Neural progenitor cell (in vitro differentiated cells): ENCODE results near the gene FRMPD4. TPM values are rescaled to one million over a fixed set of nuclear protein-coding genes. Genes with fewer than 3 reads are reported as not detected.

ENCODE experiments used
- DNase-seq: peaks from one replicate; pipeline ENCODE4 v3.0.0-alpha.2; 2016; ENCODE audit warnings: low spot score
- H2AFZ ChIP-seq: fragments of 200-600 bp; sonication (generic); replicated peaks from 2 replicates; pipeline ENCODE4 v1.6.1; 2016; ENCODE audit warnings: antibody characterized with exemption
- H3F3A ChIP-seq: fragments of 200-600 bp; sonication (generic); 2 replicates; pipeline ENCODE4 v1.6.1; 2016; ENCODE audit warnings: antibody characterized with exemption, low read depth
- H3K27ac ChIP-seq: fragments of 200-600 bp; sonication (generic); 2 replicates; pipeline ENCODE4 v1.5.1; 2016; ENCODE audit warnings: mild to moderate bottlenecking
- H3K27me3 ChIP-seq: fragments of 200-600 bp; sonication (generic); 2 replicates; pipeline ENCODE4 v1.6.1; 2016; ENCODE audit warnings: mild to moderate bottlenecking, moderate library complexity
- H3K36me3 ChIP-seq: fragments of 200-600 bp; sonication (generic); 2 replicates; pipeline ENCODE4 v1.5.1; 2016
- H3K4me1 ChIP-seq: fragments of 200-600 bp; sonication (generic); 2 replicates; pipeline ENCODE4 v1.6.1; 2016; ENCODE audit warnings: mixed run types
- H3K4me2 ChIP-seq: fragments of 200-600 bp; sonication (generic); 2 replicates; pipeline ENCODE4 v1.6.1; 2016
- H3K4me3 ChIP-seq: fragments of 200-600 bp; sonication (generic); 2 replicates; pipeline ENCODE4 v1.5.1; 2016
- H3K79me2 ChIP-seq: fragments of 200-600 bp; sonication (generic); 2 replicates; pipeline ENCODE4 v1.6.1; 2016; ENCODE audit warnings: low read depth
- H3K9ac ChIP-seq: fragments of 200-600 bp; sonication (generic); 2 replicates; pipeline ENCODE4 v1.6.1; 2016
- H3K9me3 ChIP-seq: fragments of 200-600 bp; sonication (generic); 2 replicates; pipeline ENCODE4 v1.5.1; 2016; ENCODE audit warnings: low read depth
- H4K20me1 ChIP-seq: fragments of 200-600 bp; sonication (generic); 2 replicates; pipeline ENCODE4 v1.6.1; 2016; ENCODE audit warnings: low read depth
- H3K27ac Mint-ChIP-seq: 3 replicates; pipeline ENCODE4 v1.8.0; 2021; ENCODE audit warnings: mixed read lengths
- H3K27me3 Mint-ChIP-seq: 2 replicates; pipeline ENCODE4 v1.8.0; 2022; ENCODE audit warnings: low read depth, mild to moderate bottlenecking, inconsistent platforms, moderate library complexity, mixed read lengths; ENCODE audit not compliant: insufficient read depth
- H3K36me3 Mint-ChIP-seq: 3 replicates; pipeline ENCODE4 v1.8.0; 2021; ENCODE audit warnings: mixed read lengths
- H3K4me1 Mint-ChIP-seq: 3 replicates; pipeline ENCODE4 v1.8.0; 2021; ENCODE audit warnings: mixed read lengths
- H3K4me3 Mint-ChIP-seq: 3 replicates; pipeline ENCODE4 v1.8.0; 2021; ENCODE audit warnings: mild to moderate bottlenecking, moderate library complexity, mixed read lengths
- H3K9me3 Mint-ChIP-seq: 3 replicates; pipeline ENCODE4 v1.8.0; 2020; ENCODE audit warnings: mixed read lengths
- EZH2 ChIP-seq: fragments of 200-600 bp; sonication (generic); IDR thresholded peaks from 2 replicates; pipeline ENCODE4 v1.6.1; 2017; ENCODE audit warnings: antibody characterized with exemption, mild to moderate bottlenecking, moderate library complexity
- EZH2phosphoT487 ChIP-seq: fragments of 200-600 bp; sonication (generic); IDR thresholded peaks from 2 replicates; pipeline ENCODE4 v1.6.1; 2017; ENCODE audit warnings: antibody characterized with exemption
- total RNA-seq: library from RNA; depleted of rRNA; stranded (reverse); fragments of >200 nt; gene quantifications from 2 replicates; pipeline ENCODE4 v1.2.3, GENCODE V29; 2015; ENCODE audit warnings: low replicate concordance
- TF ChIP-seq, protein P1 (sequence below): fragments of 200-600 bp; sonication (generic); IDR thresholded peaks from 2 replicates; pipeline ENCODE4 v1.5.1; 2017; ENCODE audit warnings: antibody characterized with exemption, mild to moderate bottlenecking

FRMPD4 gene
- total RNA-seq, 1 donor from 2014 or later, result not detected

DNA sequence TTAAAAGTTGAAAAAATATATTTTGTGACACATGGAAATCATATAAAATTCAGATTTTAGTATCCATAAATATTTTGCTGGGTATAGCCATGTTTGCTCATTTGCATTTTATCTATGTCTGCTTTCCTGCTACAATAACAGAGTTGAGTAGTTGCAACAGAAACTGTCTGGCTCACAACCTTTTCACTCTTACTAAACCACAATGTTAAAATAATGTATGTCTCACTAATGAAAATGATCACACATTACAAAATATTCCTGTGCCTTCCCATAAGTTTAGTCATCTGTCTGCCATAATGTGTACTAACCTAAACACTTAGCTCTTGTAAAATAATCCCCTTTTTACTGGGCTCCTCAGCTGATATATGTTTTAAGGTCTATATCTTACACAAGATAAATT is 479.0 kb downstream of the FRMPD4 start:
- DNase-seq, result no peak
- Histone ChIP-seq H3K4me2 (no peak overlapping the region), H3F3A (no peaks in the 10 kb centered on the region), H3K9me3 (peaks cover 5% of the 10 kb centered on the region), H3K4me1 (no peaks in the 10 kb centered on the region), H3K27me3 (no peaks in the 10 kb centered on the region), H3K9ac (no peak overlapping the region), H3K27ac (no peak overlapping the region), H2AFZ (no peak overlapping the region), H3K4me3 (no peak overlapping the region), H3K36me3 (no peaks in the 10 kb centered on the region), H4K20me1 (no peaks in the 10 kb centered on the region), H3K79me2 (no peaks in the 10 kb centered on the region)
- TF ChIP-seq, protein P1, sequence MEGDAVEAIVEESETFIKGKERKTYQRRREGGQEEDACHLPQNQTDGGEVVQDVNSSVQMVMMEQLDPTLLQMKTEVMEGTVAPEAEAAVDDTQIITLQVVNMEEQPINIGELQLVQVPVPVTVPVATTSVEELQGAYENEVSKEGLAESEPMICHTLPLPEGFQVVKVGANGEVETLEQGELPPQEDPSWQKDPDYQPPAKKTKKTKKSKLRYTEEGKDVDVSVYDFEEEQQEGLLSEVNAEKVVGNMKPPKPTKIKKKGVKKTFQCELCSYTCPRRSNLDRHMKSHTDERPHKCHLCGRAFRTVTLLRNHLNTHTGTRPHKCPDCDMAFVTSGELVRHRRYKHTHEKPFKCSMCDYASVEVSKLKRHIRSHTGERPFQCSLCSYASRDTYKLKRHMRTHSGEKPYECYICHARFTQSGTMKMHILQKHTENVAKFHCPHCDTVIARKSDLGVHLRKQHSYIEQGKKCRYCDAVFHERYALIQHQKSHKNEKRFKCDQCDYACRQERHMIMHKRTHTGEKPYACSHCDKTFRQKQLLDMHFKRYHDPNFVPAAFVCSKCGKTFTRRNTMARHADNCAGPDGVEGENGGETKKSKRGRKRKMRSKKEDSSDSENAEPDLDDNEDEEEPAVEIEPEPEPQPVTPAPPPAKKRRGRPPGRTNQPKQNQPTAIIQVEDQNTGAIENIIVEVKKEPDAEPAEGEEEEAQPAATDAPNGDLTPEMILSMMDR, result no peak
- TF ChIP-seq EZH2, result no peak
- no peak for TF ChIP-seq EZH2phosphoT487
- Mint-ChIP-seq H3K4me3 (no peak overlapping the region), H3K4me1 (no peaks in the 10 kb centered on the region), H3K9me3 (peaks cover 8% of the 10 kb centered on the region), H3K27ac (no peak overlapping the region), H3K27me3 (peaks cover 6% of the 10 kb centered on the region), H3K36me3 (no peaks in the 10 kb centered on the region)

DNA sequence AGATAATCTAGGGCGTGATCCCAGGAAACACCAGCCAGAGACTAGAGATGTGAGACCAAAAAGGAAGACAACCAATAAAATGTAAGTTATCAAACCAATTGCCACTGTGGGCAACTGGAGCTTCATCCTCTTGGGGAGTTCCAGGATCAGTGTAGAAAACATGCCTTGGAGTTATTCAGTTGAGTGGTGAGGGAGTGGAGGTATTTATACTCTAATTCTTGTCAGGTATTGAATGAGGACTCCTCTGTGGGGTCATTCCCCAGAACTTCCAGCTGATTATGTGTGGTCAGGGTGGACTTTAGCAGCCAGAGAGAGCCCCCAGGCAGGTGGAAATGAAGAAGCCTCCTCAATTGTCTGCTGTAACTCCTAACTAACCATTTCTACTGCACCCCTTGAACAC is 509.0 kb downstream of the FRMPD4 start:
- H3K36me3 Mint-ChIP-seq, result no peaks in the 10 kb centered on the region

DNA sequence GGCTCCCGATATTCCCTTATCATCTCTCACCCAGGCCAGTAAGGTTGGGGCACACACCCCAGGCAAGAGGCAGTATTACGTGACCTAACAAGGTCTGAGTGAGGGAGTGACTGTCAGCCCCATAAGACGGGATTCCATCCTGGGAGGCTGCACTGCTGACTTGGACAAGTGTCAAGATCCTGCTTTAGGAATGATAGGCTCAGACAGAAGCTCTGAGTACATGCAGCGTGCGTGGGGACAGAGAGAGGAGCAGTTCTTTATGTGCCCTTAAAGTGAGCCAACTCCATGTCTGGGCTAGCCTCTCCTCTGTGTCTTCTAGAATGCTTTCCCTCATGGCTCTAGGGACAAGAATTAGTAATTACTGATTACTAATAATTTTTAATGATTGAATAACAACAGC is 510.7 kb downstream of the FRMPD4 start:
- H3K9me3 Mint-ChIP-seq, result no peaks in the 10 kb centered on the region
- TF ChIP-seq EZH2phosphoT487 (no peak), EZH2 (no peak)
- TF ChIP-seq, protein P1, result no peak

More for the DNA sequence above, 509.0 kb downstream of the FRMPD4 start:
- H3K9me3 ChIP-seq, result no peaks in the 10 kb centered on the region
- H4K20me1 ChIP-seq, result no peaks in the 10 kb centered on the region
- no peak for TF ChIP-seq EZH2phosphoT487
- TF ChIP-seq EZH2, result no peak
- TF ChIP-seq, protein P1, result no peak
- peaks cover under 1% of the 10 kb centered on the region for H3K9me3 Mint-ChIP-seq
- H3K4me3 ChIP-seq, result no peak overlapping the region
- H3K27ac Mint-ChIP-seq, result no peak overlapping the region
- H3K79me2 ChIP-seq, result no peaks in the 10 kb centered on the region
- no peaks in the 10 kb centered on the region for H3K4me1 ChIP-seq
- no peak overlapping the region for H3K4me2 ChIP-seq
- DNase-seq, result no peak
- no peaks in the 10 kb centered on the region for H3K4me1 Mint-ChIP-seq
- H3K27me3 Mint-ChIP-seq, result no peaks in the 10 kb centered on the region
- no peak overlapping the region for H3K9ac ChIP-seq
- no peak overlapping the region for H2AFZ ChIP-seq
- no peak overlapping the region for H3K27ac ChIP-seq
- no peaks in the 10 kb centered on the region for H3F3A ChIP-seq
- H3K36me3 ChIP-seq, result no peaks in the 10 kb centered on the region
- no peaks in the 10 kb centered on the region for H3K27me3 ChIP-seq
- no peak overlapping the region for H3K4me3 Mint-ChIP-seq

More for the DNA sequence above, 510.7 kb downstream of the FRMPD4 start:
- H3K9me3 ChIP-seq, result no peaks in the 10 kb centered on the region
- no peaks in the 10 kb centered on the region for H3K79me2 ChIP-seq
- no peak overlapping the region for H3K4me3 ChIP-seq
- Mint-ChIP-seq H3K36me3 (no peaks in the 10 kb centered on the region), H3K27me3 (no peaks in the 10 kb centered on the region), H3K4me1 (no peaks in the 10 kb centered on the region), H3K27ac (no peak overlapping the region), H3K4me3 (no peak overlapping the region)
- H4K20me1 ChIP-seq, result no peaks in the 10 kb centered on the region
- H2AFZ ChIP-seq, result no peak overlapping the region
- H3K9ac ChIP-seq, result no peak overlapping the region
- no peaks in the 10 kb centered on the region for H3K27me3 ChIP-seq
- H3F3A ChIP-seq, result no peaks in the 10 kb centered on the region
- H3K36me3 ChIP-seq, result no peaks in the 10 kb centered on the region
- no peak overlapping the region for H3K27ac ChIP-seq
- H3K4me2 ChIP-seq, result no peak overlapping the region
- no peak for DNase-seq
- no peaks in the 10 kb centered on the region for H3K4me1 ChIP-seq
